Lower leg skin (tissue), 4 donors: ENCODE data around the gene DGKH. TPM values are rescaled to one million over a fixed set of nuclear protein-coding genes. Genes with fewer than 3 reads are reported as not detected.

Experiments used
- DNase-seq, 2 donors: peaks; one replicate each; pipeline ENCODE4 v3.0.0-alpha.2; 2019; ENCODE audit warnings: low spot score in 2 of 2
- H3K4me3 ChIP-seq: fragments of 200-600 bp; sonication (generic); 2 replicates; pipeline ENCODE4 v1.5.1; 2017; ENCODE audit warnings: mild to moderate bottlenecking, low read depth; ENCODE audit not compliant: poor library complexity, severe bottlenecking
- POLR2A ChIP-seq, 2 donors: fragments of 450-650 bp; IDR thresholded peaks; one replicate each; pipeline ENCODE4 v1.6.1; 2016 to 2017; ENCODE audit warnings: antibody characterized with exemption in 2 of 2, mild to moderate bottlenecking in 1 of 2, moderate library complexity in 1 of 2
- WGBS, 2 donors: methylation state at CpG; one replicate each; pipeline ENCODE4 v1.1.5; 2018; 5-methylcytosine and 5-hydroxymethylcytosine counted together
- intact Hi-C: fragments of 100-400 bp; cut with DNase I; formaldehyde crosslinking; loops from one replicate; pipeline ENCODE4 v1.15.0; 2023; ENCODE audit warnings: low total_unique reads
- total RNA-seq, 4 donors: library from RNA; depleted of rRNA; stranded (reverse); fragments of >200 nt; gene quantifications; one replicate each; pipeline ENCODE4 v1.1.0, GENCODE V29; 2016
- TF ChIP-seq, protein P1 (sequence below), 3 donors: fragments of 450-650 bp; IDR thresholded peaks; one replicate each; pipeline ENCODE4 v1.5.1; 2016; ENCODE audit warnings: antibody characterized with exemption in 3 of 3, mild to moderate bottlenecking in 3 of 3, moderate library complexity in 2 of 3

DGKH gene, protein sequence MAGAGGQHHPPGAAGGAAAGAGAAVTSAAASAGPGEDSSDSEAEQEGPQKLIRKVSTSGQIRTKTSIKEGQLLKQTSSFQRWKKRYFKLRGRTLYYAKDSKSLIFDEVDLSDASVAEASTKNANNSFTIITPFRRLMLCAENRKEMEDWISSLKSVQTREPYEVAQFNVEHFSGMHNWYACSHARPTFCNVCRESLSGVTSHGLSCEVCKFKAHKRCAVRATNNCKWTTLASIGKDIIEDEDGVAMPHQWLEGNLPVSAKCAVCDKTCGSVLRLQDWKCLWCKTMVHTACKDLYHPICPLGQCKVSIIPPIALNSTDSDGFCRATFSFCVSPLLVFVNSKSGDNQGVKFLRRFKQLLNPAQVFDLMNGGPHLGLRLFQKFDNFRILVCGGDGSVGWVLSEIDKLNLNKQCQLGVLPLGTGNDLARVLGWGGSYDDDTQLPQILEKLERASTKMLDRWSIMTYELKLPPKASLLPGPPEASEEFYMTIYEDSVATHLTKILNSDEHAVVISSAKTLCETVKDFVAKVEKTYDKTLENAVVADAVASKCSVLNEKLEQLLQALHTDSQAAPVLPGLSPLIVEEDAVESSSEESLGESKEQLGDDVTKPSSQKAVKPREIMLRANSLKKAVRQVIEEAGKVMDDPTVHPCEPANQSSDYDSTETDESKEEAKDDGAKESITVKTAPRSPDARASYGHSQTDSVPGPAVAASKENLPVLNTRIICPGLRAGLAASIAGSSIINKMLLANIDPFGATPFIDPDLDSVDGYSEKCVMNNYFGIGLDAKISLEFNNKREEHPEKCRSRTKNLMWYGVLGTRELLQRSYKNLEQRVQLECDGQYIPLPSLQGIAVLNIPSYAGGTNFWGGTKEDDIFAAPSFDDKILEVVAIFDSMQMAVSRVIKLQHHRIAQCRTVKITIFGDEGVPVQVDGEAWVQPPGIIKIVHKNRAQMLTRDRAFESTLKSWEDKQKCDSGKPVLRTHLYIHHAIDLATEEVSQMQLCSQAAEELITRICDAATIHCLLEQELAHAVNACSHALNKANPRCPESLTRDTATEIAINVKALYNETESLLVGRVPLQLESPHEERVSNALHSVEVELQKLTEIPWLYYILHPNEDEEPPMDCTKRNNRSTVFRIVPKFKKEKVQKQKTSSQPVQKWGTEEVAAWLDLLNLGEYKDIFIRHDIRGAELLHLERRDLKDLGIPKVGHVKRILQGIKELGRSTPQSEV
- total RNA-seq = 10 to 100 TPM in 3 of 4 donors, 1 to 10 TPM in 1; 8.8 to 17.0 (median 10.9) TPM

DNA sequence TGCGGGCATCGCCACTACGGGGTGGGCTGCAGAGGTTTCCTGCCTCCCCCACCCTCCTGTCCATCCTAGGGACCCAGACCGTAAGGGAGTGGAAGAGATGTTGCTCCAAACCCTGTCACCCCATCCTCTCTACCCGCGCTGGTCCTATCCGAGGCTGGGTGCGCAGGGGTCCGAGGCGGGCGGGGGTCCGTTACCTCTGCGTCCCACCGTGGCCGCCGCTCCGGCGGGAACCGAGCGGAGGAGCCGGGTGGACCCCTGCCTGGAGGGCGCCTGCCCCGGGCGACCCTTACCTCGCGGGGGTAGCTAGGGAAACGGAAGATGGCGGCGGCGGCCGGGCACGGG, at the start of gene DGKH:
Gene DGKH, plus strand, starts transcription at position 307 of the 342 bp plus-strand sequence. CDS start 126 bp downstream, outside the sequence.
- peak in 1 of 2 donors; percentile 90 for DNase-seq
- WGBS, 2 donors = 0% methylated on average over 6 to 24 of the region's 32 CpGs
- TF ChIP-seq POLR2A (IDR thresholded peaks at IDR 0.05) = no peak
- TF ChIP-seq, protein P1, sequence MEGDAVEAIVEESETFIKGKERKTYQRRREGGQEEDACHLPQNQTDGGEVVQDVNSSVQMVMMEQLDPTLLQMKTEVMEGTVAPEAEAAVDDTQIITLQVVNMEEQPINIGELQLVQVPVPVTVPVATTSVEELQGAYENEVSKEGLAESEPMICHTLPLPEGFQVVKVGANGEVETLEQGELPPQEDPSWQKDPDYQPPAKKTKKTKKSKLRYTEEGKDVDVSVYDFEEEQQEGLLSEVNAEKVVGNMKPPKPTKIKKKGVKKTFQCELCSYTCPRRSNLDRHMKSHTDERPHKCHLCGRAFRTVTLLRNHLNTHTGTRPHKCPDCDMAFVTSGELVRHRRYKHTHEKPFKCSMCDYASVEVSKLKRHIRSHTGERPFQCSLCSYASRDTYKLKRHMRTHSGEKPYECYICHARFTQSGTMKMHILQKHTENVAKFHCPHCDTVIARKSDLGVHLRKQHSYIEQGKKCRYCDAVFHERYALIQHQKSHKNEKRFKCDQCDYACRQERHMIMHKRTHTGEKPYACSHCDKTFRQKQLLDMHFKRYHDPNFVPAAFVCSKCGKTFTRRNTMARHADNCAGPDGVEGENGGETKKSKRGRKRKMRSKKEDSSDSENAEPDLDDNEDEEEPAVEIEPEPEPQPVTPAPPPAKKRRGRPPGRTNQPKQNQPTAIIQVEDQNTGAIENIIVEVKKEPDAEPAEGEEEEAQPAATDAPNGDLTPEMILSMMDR (IDR thresholded peaks at IDR 0.05) = no peak
- intact Hi-C loops = loop anchor here (10.0 kb wide), 1 partner anchor 84 kb away; the partner anchor contains the start of gene VWA8
- peak within 1 kb of the TSS; percentile 97 for H3K4me3 ChIP-seq

DNA sequence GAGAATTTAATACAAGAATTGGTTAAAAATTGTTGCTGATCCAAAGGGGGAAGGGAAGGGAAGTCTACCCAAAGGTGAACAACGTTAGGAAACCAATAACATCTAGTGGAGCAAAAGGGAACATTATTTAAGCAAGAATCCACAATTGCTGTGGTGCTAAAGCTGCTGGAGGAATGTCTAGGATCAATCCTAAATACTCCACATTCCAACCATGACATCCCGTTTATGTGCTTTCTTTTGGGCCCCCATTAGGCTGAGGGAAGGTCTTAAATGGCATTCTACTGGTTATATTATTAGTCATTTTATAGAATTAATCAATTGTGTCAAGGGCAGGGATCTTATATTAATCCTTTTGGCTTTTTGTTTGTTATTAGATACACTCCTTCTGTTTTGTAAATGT, 47.6 kb upstream of the DGKH start:
- WGBS, 2 donors = 49 to 61% methylated on average over 2 of the region's 2 CpGs
- intact Hi-C loops = no loop called here
- TF ChIP-seq, protein P1 (IDR thresholded peaks at IDR 0.05) = no peak
- no peak for TF ChIP-seq POLR2A (IDR thresholded peaks at IDR 0.05)
- no peak for DNase-seq
- no peak overlapping the region for H3K4me3 ChIP-seq

DNA sequence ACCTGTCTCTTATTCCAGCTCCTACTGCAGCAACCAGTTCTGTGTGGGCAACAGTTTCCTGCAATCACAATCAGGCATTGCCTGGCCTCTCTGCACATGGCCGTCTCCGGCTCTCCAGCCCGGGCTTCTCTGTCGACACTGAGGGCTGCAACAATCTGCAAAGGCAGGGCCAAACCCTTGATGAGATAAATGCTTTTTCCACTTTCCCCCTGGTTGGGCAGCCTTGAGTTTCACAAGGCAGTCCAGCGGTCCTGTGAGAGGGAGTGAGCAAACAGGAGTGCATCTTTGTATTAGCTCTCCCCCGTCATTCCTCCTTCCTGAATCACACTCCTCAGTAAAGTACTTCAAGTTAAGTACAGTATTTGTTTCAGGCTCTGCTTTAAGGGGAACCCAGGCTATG, 46.9 kb upstream of the DGKH start:
- WGBS, 2 donors = 60 to 61% methylated on average over 6 of the region's 6 CpGs
- H3K4me3 ChIP-seq = no peak overlapping the region
- intact Hi-C loops = no loop called here
- no peak for TF ChIP-seq POLR2A (IDR thresholded peaks at IDR 0.05)
- TF ChIP-seq, protein P1 (IDR thresholded peaks at IDR 0.05) = no peak
- no peak for DNase-seq

DNA sequence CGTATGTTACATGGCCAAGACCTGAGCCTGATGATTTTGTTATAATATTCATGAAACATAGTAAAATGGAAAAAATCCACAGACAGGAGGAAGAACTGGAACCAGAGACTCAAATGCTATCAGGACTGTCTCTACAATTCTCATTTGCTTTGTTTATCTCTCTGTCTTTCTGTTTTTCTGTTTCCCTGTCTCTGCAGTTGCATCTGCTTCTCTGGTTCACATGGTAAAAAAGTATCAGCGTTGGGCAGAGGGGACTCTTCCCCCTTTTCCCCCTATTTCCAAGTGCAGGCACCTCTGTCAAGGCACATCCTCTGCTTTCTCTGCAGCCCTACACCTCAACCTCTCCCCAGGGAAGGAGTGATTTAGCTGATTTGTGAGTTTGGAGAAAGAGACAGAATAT, 46.4 kb upstream of the DGKH start:
- TF ChIP-seq, protein P1 (IDR thresholded peaks at IDR 0.05) = no peak
- no peak for TF ChIP-seq POLR2A (IDR thresholded peaks at IDR 0.05)
- WGBS, 2 donors = 82 to 85% methylated on average over 2 of the region's 2 CpGs
- no peak for DNase-seq
- intact Hi-C loops = no loop called here
- H3K4me3 ChIP-seq = no peak overlapping the region

DNA sequence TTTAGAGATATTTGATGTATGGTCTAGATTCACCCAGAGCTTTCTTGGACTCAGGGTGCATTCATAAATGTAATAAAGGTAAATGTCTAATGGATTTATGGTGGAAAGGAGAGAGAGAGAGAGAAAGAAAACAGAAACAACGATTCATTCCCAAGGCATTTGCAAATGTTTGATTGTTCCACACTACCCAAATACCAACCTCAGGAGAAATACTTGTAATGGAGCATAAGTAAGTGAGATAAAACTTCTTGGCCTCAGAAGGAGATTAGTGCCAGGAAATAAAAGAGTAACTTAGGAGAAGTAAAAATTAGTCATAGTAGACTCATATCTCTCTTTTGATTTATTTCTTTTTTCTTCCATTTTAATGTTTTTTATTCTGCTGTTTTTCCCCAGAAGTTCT, 40.6 kb upstream of the DGKH start:
- WGBS, 2 donors = 79 to 82% methylated on average over 1 of the region's 1 CpG
- DNase-seq = no peak
- TF ChIP-seq POLR2A (IDR thresholded peaks at IDR 0.05) = no peak
- TF ChIP-seq, protein P1 (IDR thresholded peaks at IDR 0.05) = no peak
- intact Hi-C loops = no loop called here
- no peak overlapping the region for H3K4me3 ChIP-seq
